Parathyroid adenoma (tissue), 2 donors: ENCODE data around the gene CDKN2A.

ENCODE experiments used
- H2AFZ ChIP-seq: fragments of 300-600 bp; sonication (generic); one replicate; pipeline ENCODE4 v1.7.0; 2017; ENCODE audit warnings: antibody characterized with exemption, mild to moderate bottlenecking
- H3K27ac ChIP-seq: fragments of 300-600 bp; sonication (generic); one replicate; pipeline ENCODE4 v1.7.0; 2017
- H3K27me3 ChIP-seq: fragments of 300-600 bp; sonication (generic); one replicate; pipeline ENCODE4 v1.7.0; 2017; ENCODE audit warnings: low read length; ENCODE audit not compliant: control insufficient read depth, insufficient read depth
- H3K36me3 ChIP-seq: fragments of 300-600 bp; sonication (generic); one replicate; pipeline ENCODE4 v1.7.0; 2017; ENCODE audit warnings: low read length; ENCODE audit not compliant: control insufficient read depth, insufficient read depth
- H3K4me1 ChIP-seq: fragments of 300-600 bp; sonication (generic); one replicate; pipeline ENCODE4 v1.7.0; 2017; ENCODE audit warnings: control low read depth
- H3K4me2 ChIP-seq: fragments of 300-600 bp; sonication (generic); one replicate; pipeline ENCODE4 v1.7.0; 2017; ENCODE audit warnings: low read length
- H3K4me3 ChIP-seq: fragments of 300-600 bp; sonication (generic); one replicate; pipeline ENCODE4 v1.7.0; 2017; ENCODE audit warnings: low read depth, low read length
- H3K79me2 ChIP-seq: fragments of 300-600 bp; sonication (generic); one replicate; pipeline ENCODE4 v1.7.0; 2017; ENCODE audit warnings: control low read depth
- H3K9ac ChIP-seq: fragments of 300-600 bp; sonication (generic); one replicate; pipeline ENCODE4 v1.7.0; 2017; ENCODE audit warnings: mild to moderate bottlenecking
- H3K9me3 ChIP-seq: fragments of 300-600 bp; sonication (generic); one replicate; pipeline ENCODE4 v1.7.0; 2017; ENCODE audit warnings: low read length; ENCODE audit not compliant: control insufficient read depth
- CTCF ChIP-seq: fragments of 300-600 bp; sonication (generic); IDR thresholded peaks from one replicate; pipeline ENCODE4 v1.7.0; 2017; ENCODE audit warnings: antibody characterized with exemption, mild to moderate bottlenecking
- donor health status: primary hyperparathyroidism.

Gene CDKN2A

GRCh38 chr9:21923694-21924093, 70.5 kb downstream of the CDKN2A start:
- Histone ChIP-seq H3K4me1 (no peaks in the 10 kb centered on the region), H3K4me3 (no peak overlapping the region), H3K9ac (no peak overlapping the region), H3K9me3 (no peaks in the 10 kb centered on the region), H3K27me3 (no peaks in the 10 kb centered on the region), H3K79me2 (no peaks in the 10 kb centered on the region), H3K4me2 (no peak overlapping the region), H2AFZ (no peak overlapping the region), H3K36me3 (no peaks in the 10 kb centered on the region), H3K27ac (no peak overlapping the region)
- TF ChIP-seq CTCF, result no peak

DNA sequence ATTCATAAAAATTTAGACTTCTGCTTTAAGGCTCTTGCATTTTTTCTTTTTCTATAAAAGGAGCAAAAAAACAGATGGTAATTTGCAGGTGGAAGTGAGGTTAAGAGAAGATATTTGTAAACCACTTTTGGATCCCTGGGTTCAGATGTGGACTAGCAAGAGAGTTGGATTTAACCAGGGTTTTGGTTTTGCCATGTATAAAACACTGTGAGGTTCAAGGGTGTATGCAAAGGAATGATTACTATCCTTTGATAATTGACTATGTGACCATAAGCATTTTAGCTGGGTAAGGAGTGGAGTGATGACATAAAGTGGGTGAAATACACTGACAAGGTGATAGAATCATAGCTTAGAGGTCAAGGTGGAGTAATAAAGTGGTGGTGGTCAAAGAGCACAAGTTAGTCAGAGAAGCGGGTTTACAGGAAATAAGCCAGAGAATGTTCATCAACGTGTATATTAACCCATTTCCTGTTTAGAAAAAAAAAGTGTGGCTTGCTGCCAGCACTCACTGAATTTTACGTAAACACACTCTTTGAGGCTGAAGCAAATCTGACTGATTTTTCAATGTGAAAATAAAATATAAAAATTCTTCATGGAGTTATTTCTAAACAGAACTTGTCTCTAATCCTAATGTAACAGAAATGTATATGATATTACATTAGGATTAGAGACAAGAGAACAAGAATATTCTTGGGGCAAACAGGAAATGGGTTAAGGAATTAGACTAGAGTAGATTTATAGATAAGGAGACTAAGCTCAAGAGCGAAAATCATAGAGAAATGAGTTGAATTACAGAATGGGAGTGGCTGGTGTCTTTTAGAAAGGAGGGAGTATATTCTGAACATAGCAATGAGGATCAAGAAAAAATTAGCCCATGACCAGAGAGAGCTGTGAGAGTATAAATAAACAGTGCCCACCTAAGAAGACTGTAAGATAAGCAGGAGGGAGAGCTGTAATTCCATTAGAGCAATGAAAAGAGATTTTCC, 74.5 kb downstream of the CDKN2A start:
- no peak for TF ChIP-seq CTCF
- Histone ChIP-seq H3K9me3 (no peaks in the 10 kb centered on the region), H3K4me1 (no peaks in the 10 kb centered on the region), H2AFZ (no peak overlapping the region), H3K27ac (no peak overlapping the region), H3K4me3 (no peak overlapping the region), H3K79me2 (no peaks in the 10 kb centered on the region), H3K36me3 (no peaks in the 10 kb centered on the region), H3K4me2 (no peak overlapping the region), H3K27me3 (no peaks in the 10 kb centered on the region), H3K9ac (no peak overlapping the region)
